ENCODE results near the gene RBM18. TPM values are rescaled to one million over a fixed set of nuclear protein-coding genes. Genes with fewer than 3 reads are reported as not detected.

Gene RBM18
- total RNA-seq, 1 experiment from 2014 or later = 32.5 TPM

GRCh38 chr9:122226758-122227574 is 37.7 kb downstream of the RBM18 start:
- no peak overlapping the region for H3K9ac ChIP-seq (ENCODE audit: low read length)
- H3K36me3 ChIP-seq (ENCODE audit: control insufficient read depth in 1 of 2, insufficient read depth in 2 of 2, low read length in 2 of 2) = no peaks in the 10 kb centered on the region
- H3K4me3 ChIP-seq (replicated peaks in 1 of 2; ENCODE audit: low read depth in 1 of 2, low read length in 2 of 2) = no peak overlapping the region
- no peak for TF ChIP-seq POLR2A (IDR thresholded peaks at IDR 0.05; ENCODE audit: borderline replicate concordance, extremely low read depth, insufficient read depth, insufficient read length)
- no peak for TF ChIP-seq ZBTB33 (IDR thresholded peaks at IDR 0.05; ENCODE audit: extremely low read depth, insufficient replicate concordance, low read length)
- intact Hi-C loops (cut with micrococcal nuclease) = no loop called here
- CTCF ChIA-PET = no interaction called here
- H2AFZ ChIP-seq (ENCODE audit: low read depth, low read length, poor library complexity, severe bottlenecking) = no peak overlapping the region
- no peak for DNase-seq (ENCODE audit: low read depth, low spot score)
- no peaks in the 10 kb centered on the region for H3K9me2 ChIP-seq (ENCODE audit: insufficient read depth)
- H3K79me2 ChIP-seq (ENCODE audit: insufficient read depth, low read length) = no peaks in the 10 kb centered on the region
- ATAC-seq = no peak
- H3K4me1 ChIP-seq (ENCODE audit: control insufficient read depth in 1 of 2, insufficient read depth in 2 of 2, low read length in 2 of 2) = peaks cover 0 to 6% of the 10 kb centered on the region in 2 experiments; a peak in 1 of 4 replicates
- RAD21 ChIA-PET (ENCODE audit: low non-redundant PET in 1 of 2, low total read pairs in 2 of 2, uncharacterized antibody in 2 of 2, unreplicated experiment in 2 of 2) = no interaction called here
- H3K27ac ChIP-seq (ENCODE audit: low read depth, low read length) = no peak overlapping the region
- no peaks in the 10 kb centered on the region for H4K20me1 ChIP-seq (ENCODE audit: insufficient read depth)
- BruUV-seq (replicated peaks) = no TSS peak
- POLR2A ChIA-PET = no interaction called here
- H3K27me3 ChIP-seq (ENCODE audit: insufficient read depth, low read length) = peaks cover 13% of the 10 kb centered on the region; the same call in 1 of the 2 replicates
- no peaks in the 10 kb centered on the region for H3K9me3 ChIP-seq (ENCODE audit: control insufficient read depth in 1 of 2, insufficient read depth in 1 of 2, low read depth in 1 of 2, low read length in 2 of 2)
- H3K4me2 ChIP-seq (ENCODE audit: low read length) = no peak overlapping the region

- Histone ChIP-seq H4K20me1 (ENCODE audit: insufficient read depth) (no peaks in the 10 kb centered on the region), H3K9me2 (ENCODE audit: insufficient read depth) (no peaks in the 10 kb centered on the region), H3K4me1 (ENCODE audit: control insufficient read depth in 1 of 2, insufficient read depth in 2 of 2, low read length in 2 of 2) (peaks cover 0 to 6% of the 10 kb centered on the region in 2 experiments; a peak in 1 of 4 replicates), H3K4me2 (ENCODE audit: low read length) (no peak overlapping the region), H3K27me3 (ENCODE audit: insufficient read depth, low read length) (peaks cover 13% of the 10 kb centered on the region; the same call in 1 of the 2 replicates), H3K4me3 (replicated peaks in 1 of 2; ENCODE audit: low read depth in 1 of 2, low read length in 2 of 2) (no peak overlapping the region), H3K9me3 (ENCODE audit: control insufficient read depth in 1 of 2, insufficient read depth in 1 of 2, low read depth in 1 of 2, low read length in 2 of 2) (no peaks in the 10 kb centered on the region), H3K36me3 (ENCODE audit: control insufficient read depth in 1 of 2, insufficient read depth in 2 of 2, low read length in 2 of 2) (no peaks in the 10 kb centered on the region), H3K27ac (ENCODE audit: low read depth, low read length) (no peak overlapping the region), H3K9ac (ENCODE audit: low read length) (no peak overlapping the region), H3K79me2 (ENCODE audit: insufficient read depth, low read length) (no peaks in the 10 kb centered on the region), H2AFZ (ENCODE audit: low read depth, low read length, poor library complexity, severe bottlenecking) (no peak overlapping the region)
- no peak for TF ChIP-seq POLR2A (IDR thresholded peaks at IDR 0.05; ENCODE audit: borderline replicate concordance, extremely low read depth, insufficient read depth, insufficient read length)
- no TSS peak for BruUV-seq (replicated peaks)
- no peak for DNase-seq (ENCODE audit: low read depth, low spot score)
- ChIA-PET RAD21 (ENCODE audit: low non-redundant PET in 1 of 2, low total read pairs in 2 of 2, uncharacterized antibody in 2 of 2, unreplicated experiment in 2 of 2) (no interaction called here), POLR2A (no interaction called here), CTCF (no interaction called here)
- intact Hi-C loops (cut with micrococcal nuclease) = no loop called here
- no peak for ATAC-seq
Measured at GRCh38 chr9:122226142-122226757, 38.4 kb downstream of the RBM18 start.

Data from HCT116 (cell line).